K562 (cell line): ENCODE results near the gene FEN1. TPM values are rescaled to one million over a fixed set of nuclear protein-coding genes. Genes with fewer than 3 reads are reported as not detected.

Experiments
- CSDE1 ChIP-seq, 2 experiments: fragments of 450-650 bp; IDR thresholded peaks; 2 replicates each; pipeline ENCODE4 v1.6.1; 2016; ENCODE audit warnings: mild to moderate bottlenecking in 1 of 2
- MAFK ChIP-seq: IDR thresholded peaks from 2 replicates; pipeline ENCODE4 v1.6.1; 2011; ENCODE audit warnings: low read length, improper control_type of control experiment
- NFXL1 ChIP-seq: fragments of 450-650 bp; formaldehyde crosslinking; IDR thresholded peaks from 2 replicates; pipeline ENCODE4 v1.4.0; 2021; ENCODE audit warnings: mild to moderate bottlenecking
- POLR2H ChIP-seq: IDR thresholded peaks from 2 replicates; pipeline ENCODE4 v1.6.1; 2016; ENCODE audit warnings: missing genetic modification characterization, low read depth, mild to moderate bottlenecking, control low read depth, missing compliant biosample characterization, moderate library complexity
- TCF7 ChIP-seq: sonication (generic); IDR thresholded peaks from 2 replicates; pipeline ENCODE4 v1.6.1; 2016; ENCODE audit warnings: antibody characterized with exemption, borderline replicate concordance
- ZNF146 ChIP-seq: IDR thresholded peaks from one replicate; pipeline ENCODE4 v1.6.1; 2018; ENCODE audit warnings: missing compliant biosample characterization; ENCODE audit not compliant: unreplicated experiment
- ZNF324 ChIP-seq: fragments of 250-450 bp; sonication (Bioruptor Pico); IDR thresholded peaks from 2 replicates; pipeline ENCODE4 v1.4.0; 2020; ENCODE audit warnings: mild to moderate bottlenecking
- ZNF75A ChIP-seq: fragments of 450-650 bp; formaldehyde crosslinking; IDR thresholded peaks from 2 replicates; pipeline ENCODE4 v1.4.0; 2020; ENCODE audit warnings: mild to moderate bottlenecking
- polyA plus RNA-seq, 8 experiments: library from polyadenylated mRNA; depleted of rRNA in 4 of 8; stranded (reverse) in 5 of 8; unstranded in 3 of 8; fragments of >200 nt; fragmentation: Nextera tagmentation in 2 of 8; fragmentation: Illumina TruSeq in 1 of 8; extraction: Ambion mirVana in 2 of 8; extraction: Trizol in 1 of 8; gene quantifications; 2 replicates each; pipeline versions ENCODE4 v1.2.1 to v1.2.3, GENCODE V29; 2011 to 2014; ENCODE audit warnings: inconsistent platforms in 1 of 8, missing spikeins in 1 of 8
- total RNA-seq, 7 experiments: library from RNA; depleted of rRNA in 6 of 7; stranded (reverse); fragments of >200 nt in 6 of 7; fragmentation: Illumina TruSeq in 2 of 7; extraction: Trizol in 2 of 7; gene quantifications; 2 replicates each; pipeline versions ENCODE4 v1.2.1 to v1.2.3, GENCODE V29; 2011 to 2021; ENCODE audit warnings: low replicate concordance in 1 of 7
- TF ChIP-seq, protein P1 (sequence below), 2 experiments: fragments of 450-650 bp in 1 of 2; sonication (generic) in 1 of 2; formaldehyde crosslinking in 1 of 2; IDR thresholded peaks; 2 replicates each; pipeline versions ENCODE4 v1.7.1 to v1.9.0; 2016 to 2022; ENCODE audit warnings: inconsistent platforms in 1 of 2, mild to moderate bottlenecking in 1 of 2, missing genetic modification reagents in 1 of 2
- TF ChIP-seq, protein P2 (sequence below): fragments of 450-650 bp; IDR thresholded peaks from 2 replicates; pipeline ENCODE4 v1.6.1; 2017; ENCODE audit warnings: antibody characterized with exemption, mild to moderate bottlenecking
- TF ChIP-seq, protein P3 (sequence below): fragments of 450-650 bp; formaldehyde crosslinking; IDR thresholded peaks from 2 replicates; pipeline ENCODE4 v1.4.0; 2022; ENCODE audit warnings: missing genetic modification characterization

The FEN1 gene
- total and polyA plus RNA-seq, 9 of the 15 experiments (the other 6 are each of a cell fraction or from before 2014, with no cell fraction given) = 58.1 to 156 (median 137) TPM

DNA sequence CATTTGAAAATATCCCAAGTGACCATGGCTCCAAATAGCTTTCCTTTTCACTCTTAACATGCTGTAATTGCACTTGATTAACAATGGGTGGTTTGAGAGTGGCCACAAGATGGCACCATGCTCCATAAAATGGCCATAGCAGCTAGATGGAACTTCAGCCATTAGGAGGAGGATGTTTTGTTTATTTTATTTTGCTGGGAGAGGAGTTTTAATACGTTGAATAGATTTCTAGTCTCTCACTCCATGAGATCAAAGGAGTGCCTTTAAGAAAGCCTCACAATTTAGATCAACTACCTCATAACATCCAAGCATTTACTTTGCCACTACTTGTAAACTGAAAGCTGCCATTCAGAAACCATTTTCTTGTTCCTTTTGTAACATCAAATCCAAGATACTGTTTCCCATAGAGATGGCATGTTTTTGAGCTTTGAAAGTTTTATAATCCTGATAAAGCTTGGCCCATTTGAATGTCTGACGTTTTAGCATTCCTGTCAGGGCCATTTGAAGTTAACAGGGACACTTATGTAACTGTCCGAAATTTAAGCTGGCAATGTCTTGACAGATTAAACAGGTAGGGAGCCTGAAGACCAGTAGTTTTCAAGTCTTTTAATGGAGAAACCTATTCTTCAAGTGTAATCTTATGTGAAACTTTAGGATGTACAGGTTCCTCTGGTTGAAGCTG, 4.7 kb downstream of the FEN1 start (continued):
- TF ChIP-seq, protein P1, sequence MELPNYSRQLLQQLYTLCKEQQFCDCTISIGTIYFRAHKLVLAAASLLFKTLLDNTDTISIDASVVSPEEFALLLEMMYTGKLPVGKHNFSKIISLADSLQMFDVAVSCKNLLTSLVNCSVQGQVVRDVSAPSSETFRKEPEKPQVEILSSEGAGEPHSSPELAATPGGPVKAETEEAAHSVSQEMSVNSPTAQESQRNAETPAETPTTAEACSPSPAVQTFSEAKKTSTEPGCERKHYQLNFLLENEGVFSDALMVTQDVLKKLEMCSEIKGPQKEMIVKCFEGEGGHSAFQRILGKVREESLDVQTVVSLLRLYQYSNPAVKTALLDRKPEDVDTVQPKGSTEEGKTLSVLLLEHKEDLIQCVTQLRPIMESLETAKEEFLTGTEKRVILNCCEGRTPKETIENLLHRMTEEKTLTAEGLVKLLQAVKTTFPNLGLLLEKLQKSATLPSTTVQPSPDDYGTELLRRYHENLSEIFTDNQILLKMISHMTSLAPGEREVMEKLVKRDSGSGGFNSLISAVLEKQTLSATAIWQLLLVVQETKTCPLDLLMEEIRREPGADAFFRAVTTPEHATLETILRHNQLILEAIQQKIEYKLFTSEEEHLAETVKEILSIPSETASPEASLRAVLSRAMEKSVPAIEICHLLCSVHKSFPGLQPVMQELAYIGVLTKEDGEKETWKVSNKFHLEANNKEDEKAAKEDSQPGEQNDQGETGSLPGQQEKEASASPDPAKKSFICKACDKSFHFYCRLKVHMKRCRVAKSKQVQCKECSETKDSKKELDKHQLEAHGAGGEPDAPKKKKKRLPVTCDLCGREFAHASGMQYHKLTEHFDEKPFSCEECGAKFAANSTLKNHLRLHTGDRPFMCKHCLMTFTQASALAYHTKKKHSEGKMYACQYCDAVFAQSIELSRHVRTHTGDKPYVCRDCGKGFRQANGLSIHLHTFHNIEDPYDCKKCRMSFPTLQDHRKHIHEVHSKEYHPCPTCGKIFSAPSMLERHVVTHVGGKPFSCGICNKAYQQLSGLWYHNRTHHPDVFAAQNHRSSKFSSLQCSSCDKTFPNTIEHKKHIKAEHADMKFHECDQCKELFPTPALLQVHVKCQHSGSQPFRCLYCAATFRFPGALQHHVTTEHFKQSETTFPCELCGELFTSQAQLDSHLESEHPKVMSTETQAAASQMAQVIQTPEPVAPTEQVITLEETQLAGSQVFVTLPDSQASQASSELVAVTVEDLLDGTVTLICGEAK (IDR thresholded peaks at IDR 0.05) = peak; percentile 69
- TF ChIP-seq, protein P1 (CRISPR knock-in tag; IDR thresholded peaks at IDR 0.05) = no peak
- TF ChIP-seq, protein P2, sequence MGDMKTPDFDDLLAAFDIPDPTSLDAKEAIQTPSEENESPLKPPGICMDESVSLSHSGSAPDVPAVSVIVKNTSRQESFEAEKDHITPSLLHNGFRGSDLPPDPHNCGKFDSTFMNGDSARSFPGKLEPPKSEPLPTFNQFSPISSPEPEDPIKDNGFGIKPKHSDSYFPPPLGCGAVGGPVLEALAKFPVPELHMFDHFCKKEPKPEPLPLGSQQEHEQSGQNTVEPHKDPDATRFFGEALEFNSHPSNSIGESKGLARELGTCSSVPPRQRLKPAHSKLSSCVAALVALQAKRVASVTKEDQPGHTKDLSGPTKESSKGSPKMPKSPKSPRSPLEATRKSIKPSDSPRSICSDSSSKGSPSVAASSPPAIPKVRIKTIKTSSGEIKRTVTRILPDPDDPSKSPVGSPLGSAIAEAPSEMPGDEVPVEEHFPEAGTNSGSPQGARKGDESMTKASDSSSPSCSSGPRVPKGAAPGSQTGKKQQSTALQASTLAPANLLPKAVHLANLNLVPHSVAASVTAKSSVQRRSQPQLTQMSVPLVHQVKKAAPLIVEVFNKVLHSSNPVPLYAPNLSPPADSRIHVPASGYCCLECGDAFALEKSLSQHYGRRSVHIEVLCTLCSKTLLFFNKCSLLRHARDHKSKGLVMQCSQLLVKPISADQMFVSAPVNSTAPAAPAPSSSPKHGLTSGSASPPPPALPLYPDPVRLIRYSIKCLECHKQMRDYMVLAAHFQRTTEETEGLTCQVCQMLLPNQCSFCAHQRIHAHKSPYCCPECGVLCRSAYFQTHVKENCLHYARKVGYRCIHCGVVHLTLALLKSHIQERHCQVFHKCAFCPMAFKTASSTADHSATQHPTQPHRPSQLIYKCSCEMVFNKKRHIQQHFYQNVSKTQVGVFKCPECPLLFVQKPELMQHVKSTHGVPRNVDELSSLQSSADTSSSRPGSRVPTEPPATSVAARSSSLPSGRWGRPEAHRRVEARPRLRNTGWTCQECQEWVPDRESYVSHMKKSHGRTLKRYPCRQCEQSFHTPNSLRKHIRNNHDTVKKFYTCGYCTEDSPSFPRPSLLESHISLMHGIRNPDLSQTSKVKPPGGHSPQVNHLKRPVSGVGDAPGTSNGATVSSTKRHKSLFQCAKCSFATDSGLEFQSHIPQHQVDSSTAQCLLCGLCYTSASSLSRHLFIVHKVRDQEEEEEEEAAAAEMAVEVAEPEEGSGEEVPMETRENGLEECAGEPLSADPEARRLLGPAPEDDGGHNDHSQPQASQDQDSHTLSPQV = peak; percentile 85; the same call in 1 of the 2 replicates
- TF ChIP-seq MAFK (0 out of 2 replicates have a peak, but pooled peaks have one; percentile 5), NFXL1 (CRISPR knock-in tag) (0 out of 2 replicates have a peak, but pooled peaks have one; percentile 61), CSDE1 (IDR thresholded peaks at IDR 0.05) (no peak), ZNF75A (CRISPR knock-in tag) (no peak), POLR2H (tag) (peak; percentile 72), ZNF324 (CRISPR knock-in tag) (0 out of 2 replicates have a peak, but pooled peaks have one; percentile 23), ZNF146 (CRISPR knock-in tag) (no peak), TCF7 (no peak)
- TF ChIP-seq, protein P3, sequence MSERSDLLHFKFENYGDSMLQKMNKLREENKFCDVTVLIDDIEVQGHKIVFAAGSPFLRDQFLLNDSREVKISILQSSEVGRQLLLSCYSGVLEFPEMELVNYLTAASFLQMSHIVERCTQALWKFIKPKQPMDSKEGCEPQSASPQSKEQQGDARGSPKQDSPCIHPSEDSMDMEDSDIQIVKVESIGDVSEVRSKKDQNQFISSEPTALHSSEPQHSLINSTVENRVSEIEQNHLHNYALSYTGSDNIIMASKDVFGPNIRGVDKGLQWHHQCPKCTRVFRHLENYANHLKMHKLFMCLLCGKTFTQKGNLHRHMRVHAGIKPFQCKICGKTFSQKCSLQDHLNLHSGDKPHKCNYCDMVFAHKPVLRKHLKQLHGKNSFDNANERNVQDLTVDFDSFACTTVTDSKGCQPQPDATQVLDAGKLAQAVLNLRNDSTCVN (CRISPR knock-in tag) = no peak
